HT-29 (cell line): ENCODE measurements around the gene PRAC1. TPM values are rescaled to one million over a fixed set of nuclear protein-coding genes. Genes with fewer than 3 reads are reported as not detected.
"Not testable (repeated sequence)": the region's sequence is repeated elsewhere in the genome, so short reads cannot be mapped to it uniquely, and the experiment has no call there.

ENCODE experiments used
- DNase-seq: peaks from one replicate; pipeline ENCODE4 v3.0.0-alpha.2; 2015; ENCODE audit warnings: low spot score
- total RNA-seq: library from RNA; depleted of rRNA; stranded (reverse); fragments of >200 nt; shearing (Covaris generic); gene quantifications from 2 replicates; pipeline ENCODE4 v1.2.3, GENCODE V29; 2014

The PRAC1 gene
- total RNA-seq, 1 experiment from 2014 or later = not detected

DNA sequence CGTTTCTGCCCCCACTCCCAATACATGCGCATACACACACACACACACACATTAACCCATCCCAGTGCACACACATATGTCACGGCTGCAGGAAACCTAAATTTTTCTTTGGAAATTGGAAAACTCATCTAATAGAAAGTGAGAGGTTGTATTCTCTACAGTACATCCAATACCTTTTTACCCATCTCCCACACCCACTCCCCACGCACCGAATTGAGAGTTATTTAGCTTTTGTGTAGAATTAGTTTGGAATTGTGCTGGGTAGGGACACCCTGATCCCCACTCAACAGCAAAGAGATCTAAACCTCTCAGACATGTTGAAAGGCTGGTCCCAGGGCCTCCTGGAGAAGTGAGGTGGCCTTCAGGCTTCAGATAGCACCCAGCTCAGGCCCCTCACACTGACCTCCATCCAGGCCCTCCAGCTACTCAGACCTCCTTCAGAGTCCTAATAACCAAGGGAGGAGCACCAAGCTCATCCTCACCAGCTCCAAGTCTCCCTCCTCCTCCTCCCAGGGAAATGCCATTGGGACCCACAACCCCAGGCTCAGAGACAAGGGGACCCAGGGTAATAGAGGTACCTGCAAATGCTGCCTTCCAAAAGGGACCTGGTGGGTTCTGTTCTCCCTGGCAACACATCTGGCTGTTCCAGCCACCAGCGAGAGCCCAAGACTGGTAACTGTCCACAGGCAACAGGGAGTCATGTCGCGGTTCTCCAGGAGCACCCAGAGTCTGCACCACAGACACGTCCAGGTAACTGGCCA lies 5.3 kb upstream of the PRAC1 start:
- DNase-seq = no peak

- DNase-seq = no peak
Observed at GRCh38 chr17:48726916-48727286, 4.6 kb upstream of the PRAC1 start.

DNA sequence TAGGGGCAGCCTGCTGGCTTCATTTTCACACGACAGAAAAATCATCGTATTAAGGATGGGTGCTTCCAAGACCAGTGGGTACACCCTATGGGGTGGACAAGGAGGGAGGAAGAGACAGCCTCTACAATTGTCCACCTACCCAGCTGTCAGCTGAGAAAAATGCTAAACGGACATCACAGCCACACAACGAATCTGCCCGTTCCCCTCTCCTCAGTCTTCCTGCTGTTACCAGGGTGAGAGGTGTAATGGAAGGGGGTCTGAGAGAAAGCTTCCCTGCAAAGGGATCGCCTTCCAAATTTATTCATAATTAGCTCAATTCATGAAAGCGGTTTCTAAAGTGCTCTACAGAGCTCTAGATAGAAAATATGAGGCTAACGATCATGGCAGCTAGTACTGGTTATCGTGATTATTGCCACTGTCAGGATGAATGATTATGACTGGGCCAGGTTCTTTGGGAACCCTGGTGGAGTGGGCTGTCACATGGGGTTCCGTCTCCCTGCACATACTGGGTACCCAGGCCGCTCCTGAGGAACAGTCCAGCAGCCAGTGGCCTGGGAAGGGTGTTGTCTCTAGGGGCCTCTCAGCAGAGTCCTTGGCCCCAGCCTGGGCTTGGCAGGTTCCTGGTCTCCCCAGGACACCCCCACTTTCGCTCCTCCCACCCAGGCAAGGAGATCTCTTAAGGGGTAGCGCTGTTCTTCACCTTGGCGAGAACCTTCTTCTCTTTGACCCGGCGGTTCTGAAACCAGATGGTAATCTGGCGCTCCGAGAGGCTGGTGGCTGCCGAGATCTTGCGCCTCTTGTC lies 4.0 kb upstream of the PRAC1 start:
- no peak for DNase-seq

- no peak for DNase-seq
Observed at GRCh38 chr17:48725288-48726064, 3.2 kb upstream of the PRAC1 start.

GRCh38 chr17:48725004-48725287 lies 2.6 kb upstream of the PRAC1 start:
- no peak for DNase-seq

- DNase-seq = peak; percentile 92
Observed at GRCh38 chr17:48724251-48725003, 2.1 kb upstream of the PRAC1 start.

- no peak for DNase-seq
Observed at GRCh38 chr17:48723423-48724250, 1.3 kb upstream of the PRAC1 start.

DNA sequence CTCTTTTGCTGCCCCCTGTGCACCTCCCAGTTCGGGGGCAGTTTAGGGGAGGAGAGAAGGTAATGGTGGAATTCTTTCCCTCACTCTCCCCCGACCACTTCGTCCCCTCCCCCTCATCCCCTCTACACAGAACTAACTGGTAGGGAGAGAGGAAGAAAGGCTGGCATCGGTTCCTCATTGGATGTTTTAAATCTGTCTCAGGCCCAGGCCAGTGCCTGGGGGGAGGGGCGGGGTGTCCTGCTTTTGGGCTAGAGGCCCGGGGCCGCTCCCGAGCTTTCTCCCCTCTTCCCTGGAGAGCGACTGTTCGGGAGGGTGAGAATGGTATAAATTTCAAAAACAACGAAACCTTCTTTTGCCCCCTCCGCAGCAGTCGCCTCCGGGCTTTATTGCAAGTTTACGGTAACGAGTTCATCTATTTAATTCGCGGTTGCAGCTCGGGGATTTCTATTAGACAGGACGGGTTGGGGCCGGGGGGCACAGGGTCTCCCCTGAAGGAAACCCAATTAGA lies 651 bp upstream of the PRAC1 start, which contains the start of gene PRAC2:
TSS of gene PRAC2 (plus strand) at position 271 of the 508 bp plus-strand sequence. CDS start 1,226 bp downstream, outside the sequence.
- DNase-seq = no peak

GRCh38 chr17:48721009-48721402 lies 1.3 kb downstream of the PRAC1 start:
- no peak for DNase-seq

- no peak for DNase-seq
Observed at GRCh38 chr17:48720266-48721008, 1.9 kb downstream of the PRAC1 start.

- no peak for DNase-seq
Observed at GRCh38 chr17:48719642-48720265, 2.6 kb downstream of the PRAC1 start.

- DNase-seq = peak; percentile 13
Observed at GRCh38 chr17:48718761-48719641, 3.3 kb downstream of the PRAC1 start.

DNA sequence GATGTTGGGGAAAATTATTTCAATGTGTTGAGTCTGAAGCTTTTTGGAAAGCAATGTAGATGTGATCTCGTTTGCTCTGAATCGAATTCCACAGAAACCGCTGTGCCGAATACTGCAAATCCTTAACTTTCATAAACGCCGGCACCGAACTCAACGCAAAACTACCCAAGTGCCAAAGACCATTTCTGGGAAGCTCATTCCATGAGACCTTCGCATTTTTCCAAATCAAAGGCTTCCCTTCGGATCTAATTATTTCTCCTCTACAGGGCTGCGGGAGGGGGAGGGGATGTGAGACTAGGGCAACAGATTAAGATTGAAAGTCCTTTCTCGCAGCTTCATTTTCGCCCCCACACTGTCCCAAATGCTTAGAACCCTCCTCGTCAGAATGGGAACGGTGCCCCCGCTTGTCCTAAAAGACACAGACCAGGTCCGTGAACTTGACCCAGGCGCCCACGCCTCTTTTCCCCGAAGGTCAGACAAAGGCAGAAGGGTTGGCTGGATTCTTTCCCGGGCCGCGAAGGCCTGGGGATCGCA lies 4.0 kb downstream of the PRAC1 start:
- no peak for DNase-seq

GRCh38 chr17:48717367-48718226 lies 4.7 kb downstream of the PRAC1 start:
- no peak for DNase-seq

- not testable (repeated sequence) for DNase-seq
Observed at GRCh38 chr17:48716549-48716948, 5.8 kb downstream of the PRAC1 start.

- DNase-seq = no peak
Observed at GRCh38 chr17:48715496-48716399, 6.6 kb downstream of the PRAC1 start.
